Small intestine (tissue), 7 donors: Measurements from ENCODE around the gene ST6GAL1. TPM values are rescaled to one million over a fixed set of nuclear protein-coding genes. Genes with fewer than 3 reads are reported as not detected.

Experiments
- DNase-seq, 2 donors: peaks; one replicate each; pipeline versions ENCODE4 v3.0.0 to v3.0.0-alpha.2; 2013
- FAIRE-seq: peaks from 2 replicates; lab custom pipeline; 2012; peaks lifted over from hg19 to GRCh38; lab: Jason Lieb, UNC
- H3K27ac ChIP-seq, 3 donors: one replicate each; pipeline ENCODE4 v1.5.1; 2013; ENCODE audit warnings: low read length in 2 of 3, mild to moderate bottlenecking in 2 of 3, control low read depth in 1 of 3, inconsistent platforms in 1 of 3, low read depth in 1 of 3, moderate library complexity in 1 of 3
- H3K27me3 ChIP-seq, 3 donors: one replicate each; pipeline ENCODE4 v1.6.1; 2013; ENCODE audit warnings: low read length in 3 of 3, inconsistent platforms in 1 of 3; ENCODE audit not compliant: control insufficient read depth in 3 of 3, insufficient read depth in 3 of 3
- H3K36me3 ChIP-seq, 3 donors: one replicate each; pipeline ENCODE4 v1.6.1; 2013; ENCODE audit warnings: low read length in 3 of 3, inconsistent platforms in 1 of 3, low read depth in 1 of 3, mild to moderate bottlenecking in 1 of 3, moderate library complexity in 1 of 3; ENCODE audit not compliant: control insufficient read depth in 3 of 3, insufficient read depth in 2 of 3
- H3K4me1 ChIP-seq, 3 donors: one replicate each; pipeline ENCODE4 v1.6.1; 2013; ENCODE audit warnings: low read length in 2 of 3, inconsistent platforms in 1 of 3, low read depth in 1 of 3, mild to moderate bottlenecking in 1 of 3, moderate library complexity in 1 of 3; ENCODE audit not compliant: control insufficient read depth in 3 of 3, insufficient read depth in 2 of 3
- H3K4me3 ChIP-seq, 3 donors: one replicate each; pipeline ENCODE4 v1.5.1; 2013; ENCODE audit warnings: low read length in 3 of 3, control low read depth in 1 of 3, inconsistent platforms in 1 of 3, low read depth in 1 of 3, mild to moderate bottlenecking in 1 of 3, moderate library complexity in 1 of 3
- H3K9me3 ChIP-seq, 2 donors: one replicate each; pipeline ENCODE4 v1.6.1; 2013; ENCODE audit warnings: low read depth in 1 of 2, low read length in 1 of 2; ENCODE audit not compliant: control insufficient read depth in 2 of 2, insufficient read depth in 1 of 2
- WGBS, 3 donors: extraction: QIAGEN DNeasy Blood & Tissue Kit; methylation state at CpG; one replicate each; pipeline ENCODE4 v1.1.7; 2013; 5-methylcytosine and 5-hydroxymethylcytosine counted together
- polyA plus RNA-seq, 4 donors: library from polyadenylated mRNA; stranded (reverse) in 3 of 4; unstranded in 1 of 4; fragments of 200-250 nt in 3 of 4; fragments of 120-200 nt in 1 of 4; gene quantifications; one replicate each; pipeline versions ENCODE4 v1.2.1 to v1.2.3, GENCODE V29; 2013
- donor health status: healthy with polysubstance abuse.
- donor health status: control.
- donor health status: control.
- donor health status: Bipolar disorder and iron deficiency.
- donor health status: healthy.

ST6GAL1 gene
- polyA plus RNA-seq, 4 donors: 0.45 to 219 (median 11.0) TPM

DNA sequence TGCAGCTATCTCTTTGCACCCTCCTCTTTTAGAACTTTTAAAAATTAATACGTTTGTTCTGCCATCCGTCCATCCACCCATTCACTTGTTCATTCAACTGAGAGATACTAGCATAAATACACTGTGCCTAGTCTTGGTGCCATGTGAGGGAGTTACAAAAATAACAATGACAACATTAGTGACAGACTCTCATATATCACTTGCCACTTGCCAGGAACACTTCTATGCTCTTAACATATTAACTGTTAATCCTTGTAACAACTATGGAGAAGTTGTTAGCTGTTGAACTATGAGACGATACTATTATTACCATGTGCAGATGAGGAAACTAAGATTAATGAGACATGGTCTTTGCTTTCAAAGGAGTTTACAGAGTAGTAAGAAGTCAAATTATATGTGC is 175.4 kb downstream of the ST6GAL1 start:
- Histone ChIP-seq H3K4me1 (peaks cover 0 to 6% (median 3%) of the 10 kb centered on the region in 3 donors), H3K27me3 (no peaks in the 10 kb centered on the region), H3K27ac (no peak overlapping the region), H3K4me3 (no peak overlapping the region), H3K9me3 (no peaks in the 10 kb centered on the region), H3K36me3 (no peaks in the 10 kb centered on the region)
- DNase-seq (no peak), FAIRE-seq (no peak)
- WGBS, 3 donors: 90 to 95% (median 94%) methylated on average over 3 of the region's 3 CpGs

- 79 to 81% (median 81%) methylated on average over 3 of the region's 3 CpGs for WGBS, 3 donors
- FAIRE-seq: no peak
- Histone ChIP-seq H3K4me1 (no peaks in the 10 kb centered on the region), H3K27me3 (no peaks in the 10 kb centered on the region), H3K36me3 (no peaks in the 10 kb centered on the region), H3K9me3 (no peaks in the 10 kb centered on the region), H3K4me3 (no peak overlapping the region), H3K27ac (no peak overlapping the region)
- DNase-seq: no peak
These were observed 177.7 kb downstream of the ST6GAL1 start for GRCh38 chr3:187107989-187108388.

DNA sequence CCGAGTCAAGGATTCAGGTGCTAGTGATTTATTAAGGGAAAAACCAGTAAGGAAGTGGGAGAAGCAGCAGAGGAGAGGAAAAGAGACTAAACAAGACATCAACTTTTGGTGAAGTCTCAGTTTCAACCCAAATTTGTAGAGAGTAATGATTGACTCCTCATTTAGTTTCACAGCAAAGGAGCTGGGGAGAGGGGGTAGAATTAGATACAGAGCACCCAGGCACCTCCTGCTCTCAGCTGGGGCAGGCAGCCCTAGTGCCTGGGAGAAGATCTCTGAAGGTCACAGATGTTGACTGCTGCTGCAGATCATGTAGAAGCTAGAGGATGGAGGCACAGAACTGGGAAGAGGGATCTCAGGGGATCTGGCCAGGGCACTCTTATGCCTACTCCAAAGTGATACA is 179.8 kb downstream of the ST6GAL1 start:
- no peak overlapping the region for H3K4me3 ChIP-seq
- H3K9me3 ChIP-seq: no peaks in the 10 kb centered on the region
- no peaks in the 10 kb centered on the region for H3K4me1 ChIP-seq
- DNase-seq (no peak), FAIRE-seq (no peak)
- no peaks in the 10 kb centered on the region for H3K36me3 ChIP-seq
- H3K27me3 ChIP-seq: no peaks in the 10 kb centered on the region
- H3K27ac ChIP-seq: no peak overlapping the region
- 65 to 85% (median 78%) methylated on average over 1 of the region's 1 CpG for WGBS, 3 donors

DNA sequence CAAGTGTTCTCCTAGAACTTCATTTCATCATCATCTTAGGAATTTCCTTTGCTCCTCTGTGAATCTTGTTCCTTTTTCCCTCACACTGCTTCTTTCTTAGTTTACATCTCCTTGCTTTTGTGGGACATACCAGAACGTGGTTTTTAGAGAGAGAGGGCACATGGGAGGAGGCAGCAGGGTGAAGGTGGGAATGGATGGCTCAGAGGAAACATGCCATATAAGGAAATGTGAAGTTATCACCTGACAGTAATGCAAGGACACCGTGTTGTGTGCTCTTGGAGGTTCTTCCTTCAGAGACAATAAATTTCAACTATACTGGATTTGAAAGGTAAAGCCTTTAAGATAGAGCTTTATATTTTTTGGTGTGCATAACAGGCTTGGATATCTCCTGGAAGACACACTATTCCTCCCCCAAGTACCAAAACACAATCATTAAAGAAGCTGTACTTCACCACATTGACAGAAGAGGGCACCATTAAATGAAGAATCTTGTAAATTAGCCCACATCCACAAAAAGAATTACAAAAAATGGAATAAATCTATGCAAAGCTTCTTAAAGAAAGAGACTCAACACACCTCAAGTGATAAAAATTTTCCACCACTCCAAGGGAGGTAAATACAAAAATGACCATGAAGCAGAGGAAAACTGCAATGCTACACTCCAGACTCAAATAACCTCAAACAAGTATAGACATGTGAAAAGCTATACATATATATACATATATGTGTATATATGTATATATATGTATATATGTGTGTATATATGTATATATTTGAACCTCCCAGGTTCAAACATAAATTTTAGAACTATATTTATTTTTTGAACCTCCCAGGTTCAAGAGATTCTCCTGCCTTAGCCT is 182.8 kb downstream of the ST6GAL1 start:
- no peak for FAIRE-seq
- Histone ChIP-seq H3K4me3 (no peak overlapping the region), H3K4me1 (no peaks in the 10 kb centered on the region), H3K27ac (no peak overlapping the region), H3K9me3 (no peaks in the 10 kb centered on the region), H3K27me3 (no peaks in the 10 kb centered on the region), H3K36me3 (no peaks in the 10 kb centered on the region)
- DNase-seq: peak; percentile 23 to 41
- WGBS, 3 donors: 11 to 23% (median 12%) methylated on average over 2 of the region's 2 CpGs

GRCh38 chr3:187114511-187114910 is 184.2 kb downstream of the ST6GAL1 start:
- Histone ChIP-seq H3K9me3 (no peaks in the 10 kb centered on the region), H3K27ac (no peak overlapping the region), H3K36me3 (no peaks in the 10 kb centered on the region), H3K4me1 (no peaks in the 10 kb centered on the region), H3K27me3 (no peaks in the 10 kb centered on the region), H3K4me3 (no peak overlapping the region)
- no peak for FAIRE-seq
- WGBS, 3 donors: 81 to 90% (median 89%) methylated on average over 2 of the region's 2 CpGs
- no peak for DNase-seq

- Histone ChIP-seq H3K27ac (no peak overlapping the region), H3K27me3 (no peaks in the 10 kb centered on the region), H3K4me3 (no peak overlapping the region), H3K4me1 (no peaks in the 10 kb centered on the region), H3K9me3 (no peaks in the 10 kb centered on the region), H3K36me3 (no peaks in the 10 kb centered on the region)
- no peak for FAIRE-seq
- 80 to 92% (median 85%) methylated on average over 2 of the region's 2 CpGs for WGBS, 3 donors
- DNase-seq: no peak
These were observed 190.0 kb downstream of the ST6GAL1 start for GRCh38 chr3:187120326-187120725.

GRCh38 chr3:187122261-187122660 is 191.9 kb downstream of the ST6GAL1 start:
- DNase-seq (no peak), FAIRE-seq (no peak)
- Histone ChIP-seq H3K4me1 (no peaks in the 10 kb centered on the region), H3K27me3 (no peaks in the 10 kb centered on the region), H3K27ac (no peak overlapping the region), H3K36me3 (no peaks in the 10 kb centered on the region), H3K9me3 (no peaks in the 10 kb centered on the region), H3K4me3 (no peak overlapping the region)
- 90 to 100% (median 95%) methylated on average over 1 of the region's 1 CpG for WGBS, 3 donors

GRCh38 chr3:187125319-187126031 is 195.1 kb downstream of the ST6GAL1 start:
- Histone ChIP-seq H3K4me3 (no peak overlapping the region), H3K4me1 (no peaks in the 10 kb centered on the region), H3K9me3 (no peaks in the 10 kb centered on the region), H3K27me3 (no peaks in the 10 kb centered on the region), H3K27ac (no peak overlapping the region), H3K36me3 (no peaks in the 10 kb centered on the region)
- FAIRE-seq: no peak
- WGBS, 3 donors: 73 to 77% (median 75%) methylated on average over 6 of the region's 6 CpGs
- no peak for DNase-seq
